Natural killer cell (primary cell): ENCODE measurements around the gene KNCN. TPM values are rescaled to one million over a fixed set of nuclear protein-coding genes. Genes with fewer than 3 reads are reported as not detected.

Experiments used
- ATAC-seq, 3 donors: fragments of 150-1000 bp in 2 of 3; fragments of 200-7000 bp in 1 of 3; cut with Tn5 transposase; 1 replicate in 1 of 3; 2 replicates in 2 of 3; pipeline ENCODE4 v1.10.0; 2021; ENCODE audit warnings: mild to moderate bottlenecking in 2 of 3, moderate library complexity in 2 of 3
- DNase-seq, 2 donors: peaks; one replicate each; pipeline versions ENCODE4 v3.0.0 to v3.0.0-alpha.2; 2013 to 2021; ENCODE audit warnings: mixed read lengths in 1 of 2
- H3K27ac ChIP-seq: one replicate; pipeline ENCODE4 v1.5.1; 2013; ENCODE audit warnings: mild to moderate bottlenecking, low read length
- H3K27me3 ChIP-seq: one replicate; pipeline ENCODE4 v1.6.1; 2013; ENCODE audit warnings: low read length; ENCODE audit not compliant: control insufficient read depth, insufficient read depth
- H3K36me3 ChIP-seq: one replicate; pipeline ENCODE4 v1.6.1; 2013; ENCODE audit warnings: low read length; ENCODE audit not compliant: control insufficient read depth, insufficient read depth
- H3K4me1 ChIP-seq: one replicate; pipeline ENCODE4 v1.6.1; 2013; ENCODE audit warnings: low read length; ENCODE audit not compliant: control insufficient read depth, insufficient read depth
- H3K4me3 ChIP-seq: one replicate; pipeline ENCODE4 v1.5.1; 2013; ENCODE audit warnings: low read length
- H3K9me3 ChIP-seq: one replicate; pipeline ENCODE4 v1.6.1; 2013; ENCODE audit warnings: low read length; ENCODE audit not compliant: control insufficient read depth, insufficient read depth
- H3K27ac Mint-ChIP-seq, 2 donors: one replicate each; pipeline ENCODE4 v1.8.0; 2022; ENCODE audit warnings: mild to moderate bottlenecking in 2 of 2, mixed read lengths in 2 of 2, moderate library complexity in 1 of 2
- H3K27me3 Mint-ChIP-seq, 2 donors: one replicate each; pipeline ENCODE4 v1.8.0; 2022; ENCODE audit warnings: low read depth in 2 of 2, mixed read lengths in 2 of 2
- H3K36me3 Mint-ChIP-seq: one replicate; pipeline ENCODE4 v1.8.0; 2022; ENCODE audit warnings: mixed read lengths
- H3K4me1 Mint-ChIP-seq, 2 donors: one replicate each; pipeline ENCODE4 v1.8.0; 2022; ENCODE audit warnings: mixed read lengths in 2 of 2
- H3K4me3 Mint-ChIP-seq: one replicate; pipeline ENCODE4 v1.8.0; 2022; ENCODE audit warnings: mild to moderate bottlenecking, moderate library complexity, mixed read lengths
- H3K9me3 Mint-ChIP-seq, 2 donors: one replicate each; pipeline ENCODE4 v1.8.0; 2022; ENCODE audit warnings: mixed read lengths in 2 of 2
- WGBS: methylation state at CpG from one replicate; pipeline ENCODE4 v1.1.7; 2013; ENCODE audit warnings: missing lambda C conversion rate; ENCODE audit not compliant: insufficient coverage; 5-methylcytosine and 5-hydroxymethylcytosine counted together
- intact Hi-C: fragments of 100-400 bp; cut with micrococcal nuclease; formaldehyde crosslinking; loops from one replicate; pipeline ENCODE4 v1.14.2; 2022
- total RNA-seq, 4 donors: library from RNA; stranded (reverse); fragments of 120-200 nt in 1 of 4; gene quantifications; one replicate each; pipeline versions ENCODE4 v1.2.3 to v1.2.4, GENCODE V29; 2013 to 2022
- TF ChIP-seq, protein P1 (sequence below): fragments of 200-600 bp; IDR thresholded peaks from one replicate; pipeline ENCODE4 v1.8.0; 2022; ENCODE audit warnings: antibody characterized with exemption

Gene KNCN
- total RNA-seq, 3 donors from 2014 or later (not counting 1 experiment from before 2014, with no cell fraction given) = 0.20 TPM; not detected in 2

DNA sequence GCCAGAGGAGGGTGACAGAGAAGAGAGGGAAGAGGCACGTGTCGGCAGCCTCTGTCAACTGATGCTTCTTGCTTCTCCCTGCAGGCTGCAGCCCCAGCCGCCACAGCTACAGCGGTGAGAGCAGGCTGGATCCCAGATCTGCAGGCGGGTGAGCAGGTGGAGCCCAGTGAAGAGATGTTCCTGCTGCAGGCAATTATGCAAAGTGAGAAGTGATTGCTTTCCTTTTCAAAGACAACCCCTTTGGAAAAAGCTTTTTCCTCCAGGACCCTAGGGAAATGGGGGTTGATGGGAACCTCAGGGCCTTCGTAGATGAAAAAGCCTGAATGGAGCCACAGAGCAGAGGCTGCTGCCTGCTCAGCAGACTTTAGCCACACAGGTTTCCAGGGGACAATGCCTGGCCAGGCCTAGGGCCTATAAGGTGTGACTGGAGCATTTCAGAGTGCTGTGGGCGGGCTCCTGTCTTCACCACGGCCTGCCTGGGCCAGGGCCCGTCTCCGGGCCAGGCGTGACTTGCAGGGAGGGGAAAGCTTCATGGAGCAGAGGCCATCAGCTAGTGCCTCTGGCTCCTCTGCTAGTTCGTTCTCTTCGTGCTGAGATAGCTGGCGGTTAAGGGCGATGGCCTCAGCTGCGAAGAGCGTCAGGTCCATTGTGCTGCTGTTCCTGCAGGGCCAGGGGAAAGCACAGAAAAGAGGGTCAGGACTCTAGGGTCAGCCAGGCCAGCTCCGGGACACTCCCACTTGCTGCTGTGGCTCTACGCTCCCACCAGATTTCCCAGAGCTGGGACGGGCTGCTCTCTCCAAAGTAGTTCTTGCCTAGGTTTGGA is 6.9 kb upstream of the KNCN start:
- H3K27me3 Mint-ChIP-seq = no peaks in the 10 kb centered on the region
- ATAC-seq (no peak), DNase-seq (no peak)
- no peak overlapping the region for H3K4me3 Mint-ChIP-seq
- H3K9me3 Mint-ChIP-seq = no peaks in the 10 kb centered on the region
- Histone ChIP-seq H3K27me3 (no peaks in the 10 kb centered on the region), H3K4me1 (no peaks in the 10 kb centered on the region), H3K9me3 (no peaks in the 10 kb centered on the region), H3K4me3 (no peak overlapping the region), H3K27ac (no peak overlapping the region), H3K36me3 (peaks cover 31% of the 10 kb centered on the region)
- intact Hi-C loops = no loop called here
- H3K27ac Mint-ChIP-seq = peak overlapping the region in 1 of 2 donors; percentile 36
- H3K4me1 Mint-ChIP-seq = no peaks in the 10 kb centered on the region
- WGBS = 97% methylated on average over 20 of the region's 20 CpGs
- peaks cover 7% of the 10 kb centered on the region for H3K36me3 Mint-ChIP-seq
- TF ChIP-seq, protein P1, sequence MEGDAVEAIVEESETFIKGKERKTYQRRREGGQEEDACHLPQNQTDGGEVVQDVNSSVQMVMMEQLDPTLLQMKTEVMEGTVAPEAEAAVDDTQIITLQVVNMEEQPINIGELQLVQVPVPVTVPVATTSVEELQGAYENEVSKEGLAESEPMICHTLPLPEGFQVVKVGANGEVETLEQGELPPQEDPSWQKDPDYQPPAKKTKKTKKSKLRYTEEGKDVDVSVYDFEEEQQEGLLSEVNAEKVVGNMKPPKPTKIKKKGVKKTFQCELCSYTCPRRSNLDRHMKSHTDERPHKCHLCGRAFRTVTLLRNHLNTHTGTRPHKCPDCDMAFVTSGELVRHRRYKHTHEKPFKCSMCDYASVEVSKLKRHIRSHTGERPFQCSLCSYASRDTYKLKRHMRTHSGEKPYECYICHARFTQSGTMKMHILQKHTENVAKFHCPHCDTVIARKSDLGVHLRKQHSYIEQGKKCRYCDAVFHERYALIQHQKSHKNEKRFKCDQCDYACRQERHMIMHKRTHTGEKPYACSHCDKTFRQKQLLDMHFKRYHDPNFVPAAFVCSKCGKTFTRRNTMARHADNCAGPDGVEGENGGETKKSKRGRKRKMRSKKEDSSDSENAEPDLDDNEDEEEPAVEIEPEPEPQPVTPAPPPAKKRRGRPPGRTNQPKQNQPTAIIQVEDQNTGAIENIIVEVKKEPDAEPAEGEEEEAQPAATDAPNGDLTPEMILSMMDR = no peak

DNA sequence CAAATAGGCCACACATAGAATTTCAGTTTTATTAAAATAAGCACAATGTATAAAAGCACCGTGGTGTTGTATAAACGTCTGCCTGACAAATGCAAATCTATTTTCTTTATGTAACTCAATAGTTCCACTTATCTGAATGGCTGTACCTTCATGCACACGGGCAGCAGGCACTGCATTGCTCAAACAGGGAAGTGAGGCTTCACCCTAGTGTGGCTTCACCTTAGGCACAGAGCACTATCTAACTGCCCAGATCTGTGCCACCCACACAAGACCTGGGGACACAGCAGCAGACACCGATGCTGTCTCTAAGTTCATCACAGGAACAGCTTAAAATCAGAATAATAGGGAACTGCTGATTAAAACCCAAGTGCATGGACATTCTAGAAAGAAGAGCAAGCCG is 6.0 kb upstream of the KNCN start:
- Histone ChIP-seq H3K4me3 (no peak overlapping the region), H3K9me3 (no peaks in the 10 kb centered on the region), H3K27me3 (no peaks in the 10 kb centered on the region), H3K36me3 (peaks cover 22% of the 10 kb centered on the region), H3K27ac (no peak overlapping the region), H3K4me1 (no peaks in the 10 kb centered on the region)
- peaks cover 7% of the 10 kb centered on the region for H3K36me3 Mint-ChIP-seq
- TF ChIP-seq, protein P1 = no peak
- intact Hi-C loops = no loop called here
- no peak for ATAC-seq
- 81% methylated on average over 4 of the region's 5 CpGs for WGBS
- H3K4me3 Mint-ChIP-seq = no peak overlapping the region
- H3K4me1 Mint-ChIP-seq = no peaks in the 10 kb centered on the region
- no peaks in the 10 kb centered on the region for H3K27me3 Mint-ChIP-seq
- no peaks in the 10 kb centered on the region for H3K9me3 Mint-ChIP-seq
- no peak for DNase-seq
- peak overlapping the region in 1 of 2 donors; percentile 36 for H3K27ac Mint-ChIP-seq

DNA sequence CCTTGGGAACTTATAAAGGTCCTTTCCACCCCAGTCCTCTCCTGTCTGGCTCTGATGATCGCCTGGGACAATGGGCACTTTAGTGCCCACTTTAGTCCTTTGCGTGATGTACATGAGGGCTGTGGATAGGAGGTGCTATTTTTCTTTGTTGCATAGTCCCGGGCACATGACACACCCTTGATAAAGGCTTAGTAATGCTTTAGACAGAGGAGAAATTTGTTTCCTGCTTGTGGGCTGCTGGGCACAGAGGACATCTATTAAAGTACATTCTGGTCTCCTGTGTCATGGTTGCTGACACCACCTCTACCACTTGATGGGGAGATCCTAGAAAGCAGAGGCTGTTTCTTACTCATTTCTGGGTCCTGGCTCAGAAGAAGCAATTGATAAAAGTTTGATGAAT is 5.4 kb upstream of the KNCN start:
- Histone ChIP-seq H3K36me3 (peaks cover 20% of the 10 kb centered on the region), H3K27me3 (no peaks in the 10 kb centered on the region), H3K4me3 (no peak overlapping the region), H3K27ac (no peak overlapping the region), H3K4me1 (no peaks in the 10 kb centered on the region), H3K9me3 (no peaks in the 10 kb centered on the region)
- Mint-ChIP-seq H3K4me3 (no peak overlapping the region), H3K9me3 (no peaks in the 10 kb centered on the region), H3K27me3 (no peaks in the 10 kb centered on the region), H3K36me3 (peaks cover 7% of the 10 kb centered on the region), H3K4me1 (no peaks in the 10 kb centered on the region), H3K27ac (peak overlapping the region in 1 of 2 donors; percentile 36)
- intact Hi-C loops = no loop called here
- WGBS = 66% methylated on average over 3 of the region's 3 CpGs
- ATAC-seq = no peak
- TF ChIP-seq, protein P1 = no peak
- DNase-seq = no peak
